Activated CD4-positive, alpha-beta T cell treated with anti-CD3 and anti-CD28 coated beads, Interleukin-2, amount 10 ng/mL, durations not matched to agents 24 days and 14 days (primary cell): ENCODE data around the gene PRKAR2B. TPM values are rescaled to one million over a fixed set of nuclear protein-coding genes. Genes with fewer than 3 reads are reported as not detected.
"Not testable (repeated sequence)": the region's sequence is repeated elsewhere in the genome, so short reads cannot be mapped to it uniquely, and the experiment has no call there.

Experiments
- DNase-seq: peaks from one replicate; pipeline ENCODE4 v3.0.0; 2022
- H3K27ac Mint-ChIP-seq: one replicate; pipeline ENCODE4 v1.8.0; 2022; ENCODE audit warnings: mild to moderate bottlenecking, mixed read lengths
- H3K27me3 Mint-ChIP-seq: one replicate; pipeline ENCODE4 v1.8.0; 2022; ENCODE audit warnings: mixed read lengths
- H3K36me3 Mint-ChIP-seq: one replicate; pipeline ENCODE4 v1.8.0; 2022; ENCODE audit warnings: low read depth, mild to moderate bottlenecking, mixed read lengths
- H3K4me1 Mint-ChIP-seq: one replicate; pipeline ENCODE4 v1.8.0; 2021; ENCODE audit warnings: mixed read lengths
- H3K4me3 Mint-ChIP-seq: one replicate; pipeline ENCODE4 v1.8.0; 2022; ENCODE audit warnings: mild to moderate bottlenecking, moderate library complexity, mixed read lengths
- H3K9me3 Mint-ChIP-seq: one replicate; pipeline ENCODE4 v1.8.0; 2021; ENCODE audit warnings: mixed read lengths
- intact Hi-C: fragments of 100-400 bp; cut with micrococcal nuclease; formaldehyde crosslinking; loops from one replicate; pipeline ENCODE4 v1.15.1; 2023
- total RNA-seq: library from RNA; stranded (reverse); gene quantifications from 2 replicates; pipeline ENCODE4 v1.2.3, GENCODE V29; 2022

The PRKAR2B gene
- total RNA-seq, 1 donor from 2014 or later, result 0.77 TPM

GRCh38 chr7:107089627-107090026 is 45.1 kb downstream of the PRKAR2B start:
- no peak overlapping the region for H3K4me3 Mint-ChIP-seq
- intact Hi-C loops, result no loop called here
- peaks cover 12% of the 10 kb centered on the region for H3K27me3 Mint-ChIP-seq
- no peaks in the 10 kb centered on the region for H3K4me1 Mint-ChIP-seq
- no peaks in the 10 kb centered on the region for H3K36me3 Mint-ChIP-seq
- peaks cover under 1% of the 10 kb centered on the region for H3K9me3 Mint-ChIP-seq
- H3K27ac Mint-ChIP-seq, result no peak overlapping the region
- DNase-seq, result no peak

GRCh38 chr7:107090457-107090856 is 46.0 kb downstream of the PRKAR2B start:
- no peak for DNase-seq
- Mint-ChIP-seq H3K4me3 (no peak overlapping the region), H3K36me3 (no peaks in the 10 kb centered on the region), H3K9me3 (peaks cover 4% of the 10 kb centered on the region), H3K27me3 (peaks cover 18% of the 10 kb centered on the region), H3K27ac (no peak overlapping the region), H3K4me1 (no peaks in the 10 kb centered on the region)
- intact Hi-C loops, result no loop called here

GRCh38 chr7:107091306-107091705 is 46.8 kb downstream of the PRKAR2B start:
- peaks cover 24% of the 10 kb centered on the region for H3K27me3 Mint-ChIP-seq
- H3K9me3 Mint-ChIP-seq, result peaks cover 4% of the 10 kb centered on the region
- no peak for DNase-seq
- no peak overlapping the region for H3K4me3 Mint-ChIP-seq
- H3K27ac Mint-ChIP-seq, result no peak overlapping the region
- intact Hi-C loops, result no loop called here
- H3K36me3 Mint-ChIP-seq, result no peaks in the 10 kb centered on the region
- H3K4me1 Mint-ChIP-seq, result no peaks in the 10 kb centered on the region

- H3K27ac Mint-ChIP-seq, intact Hi-C loops, DNase-seq, H3K36me3 Mint-ChIP-seq, H3K4me3 Mint-ChIP-seq, H3K9me3 Mint-ChIP-seq, H3K4me1 Mint-ChIP-seq: not testable (repeated sequence)
- peaks cover 38% of the 10 kb centered on the region for H3K27me3 Mint-ChIP-seq
These were observed 49.2 kb downstream of the PRKAR2B start for GRCh38 chr7:107093671-107094070.

GRCh38 chr7:107099154-107099553 is 54.6 kb downstream of the PRKAR2B start:
- H3K36me3 Mint-ChIP-seq, intact Hi-C loops, DNase-seq, H3K27ac Mint-ChIP-seq, H3K4me1 Mint-ChIP-seq, H3K4me3 Mint-ChIP-seq: not testable (repeated sequence)
- Mint-ChIP-seq H3K9me3 (peaks cover 14% of the 10 kb centered on the region), H3K27me3 (peaks cover 29% of the 10 kb centered on the region)

- Mint-ChIP-seq H3K9me3 (peaks cover 10% of the 10 kb centered on the region), H3K4me1 (peaks cover 3% of the 10 kb centered on the region), H3K27ac (no peak overlapping the region), H3K36me3 (no peaks in the 10 kb centered on the region), H3K4me3 (no peak overlapping the region), H3K27me3 (peaks cover 18% of the 10 kb centered on the region)
- intact Hi-C loops, result no loop called here
- no peak for DNase-seq
These were observed 56.3 kb downstream of the PRKAR2B start for GRCh38 chr7:107100824-107101223.

GRCh38 chr7:107103369-107103768 is 58.9 kb downstream of the PRKAR2B start:
- Mint-ChIP-seq H3K9me3 (peaks cover 6% of the 10 kb centered on the region), H3K27me3 (no peaks in the 10 kb centered on the region), H3K36me3 (no peaks in the 10 kb centered on the region), H3K4me1 (peaks cover 3% of the 10 kb centered on the region), H3K27ac (no peak overlapping the region), H3K4me3 (no peak overlapping the region)
- intact Hi-C loops, result no loop called here
- no peak for DNase-seq

GRCh38 chr7:107104801-107105200 is 60.3 kb downstream of the PRKAR2B start:
- no peak overlapping the region for H3K27ac Mint-ChIP-seq
- no peaks in the 10 kb centered on the region for H3K27me3 Mint-ChIP-seq
- no peak for DNase-seq
- no peak overlapping the region for H3K4me3 Mint-ChIP-seq
- intact Hi-C loops, result no loop called here
- no peaks in the 10 kb centered on the region for H3K36me3 Mint-ChIP-seq
- peaks cover 5% of the 10 kb centered on the region for H3K9me3 Mint-ChIP-seq
- peaks cover 3% of the 10 kb centered on the region for H3K4me1 Mint-ChIP-seq

GRCh38 chr7:107105591-107106245 is 61.2 kb downstream of the PRKAR2B start:
- H3K27ac Mint-ChIP-seq, result no peak overlapping the region
- H3K36me3 Mint-ChIP-seq, result no peaks in the 10 kb centered on the region
- intact Hi-C loops, result no loop called here
- no peak overlapping the region for H3K4me3 Mint-ChIP-seq
- no peaks in the 10 kb centered on the region for H3K9me3 Mint-ChIP-seq
- DNase-seq, result no peak
- H3K27me3 Mint-ChIP-seq, result no peaks in the 10 kb centered on the region
- H3K4me1 Mint-ChIP-seq, result peaks cover 3% of the 10 kb centered on the region

GRCh38 chr7:107108793-107109371 is 64.4 kb downstream of the PRKAR2B start:
- Mint-ChIP-seq H3K36me3 (no peaks in the 10 kb centered on the region), H3K27ac (no peak overlapping the region), H3K4me3 (no peak overlapping the region), H3K27me3 (peaks cover 3% of the 10 kb centered on the region), H3K4me1 (no peaks in the 10 kb centered on the region), H3K9me3 (no peaks in the 10 kb centered on the region)
- intact Hi-C loops, result no loop called here
- no peak for DNase-seq

- H3K36me3 Mint-ChIP-seq, result no peaks in the 10 kb centered on the region
- H3K27me3 Mint-ChIP-seq, result peaks cover 3% of the 10 kb centered on the region
- H3K9me3 Mint-ChIP-seq, result no peaks in the 10 kb centered on the region
- no peak for DNase-seq
- intact Hi-C loops, result no loop called here
- H3K4me3 Mint-ChIP-seq, result no peak overlapping the region
- no peaks in the 10 kb centered on the region for H3K4me1 Mint-ChIP-seq
- no peak overlapping the region for H3K27ac Mint-ChIP-seq
These were observed 65.5 kb downstream of the PRKAR2B start for GRCh38 chr7:107109955-107110354.

GRCh38 chr7:107111196-107111595 is 66.7 kb downstream of the PRKAR2B start:
- intact Hi-C loops, result no loop called here
- no peaks in the 10 kb centered on the region for H3K9me3 Mint-ChIP-seq
- H3K27me3 Mint-ChIP-seq, result peaks cover 8% of the 10 kb centered on the region
- no peak overlapping the region for H3K27ac Mint-ChIP-seq
- no peaks in the 10 kb centered on the region for H3K4me1 Mint-ChIP-seq
- no peaks in the 10 kb centered on the region for H3K36me3 Mint-ChIP-seq
- DNase-seq, result no peak
- H3K4me3 Mint-ChIP-seq, result no peak overlapping the region

GRCh38 chr7:107113866-107114265 is 69.4 kb downstream of the PRKAR2B start:
- Mint-ChIP-seq H3K4me3 (no peak overlapping the region), H3K27me3 (peaks cover 10% of the 10 kb centered on the region), H3K36me3 (no peaks in the 10 kb centered on the region), H3K9me3 (no peaks in the 10 kb centered on the region), H3K4me1 (no peaks in the 10 kb centered on the region), H3K27ac (no peak overlapping the region)
- DNase-seq, result no peak
- intact Hi-C loops, result no loop called here

GRCh38 chr7:107115114-107115513 is 70.6 kb downstream of the PRKAR2B start:
- Mint-ChIP-seq H3K27ac (no peak overlapping the region), H3K4me3 (no peak overlapping the region), H3K4me1 (peaks cover 2% of the 10 kb centered on the region), H3K27me3 (peaks cover 13% of the 10 kb centered on the region), H3K36me3 (no peaks in the 10 kb centered on the region), H3K9me3 (no peaks in the 10 kb centered on the region)
- no peak for DNase-seq
- intact Hi-C loops, result no loop called here
